ENCODE results near the gene LGALS3BP. TPM values are rescaled to one million over a fixed set of nuclear protein-coding genes. Genes with fewer than 3 reads are reported as not detected.

LGALS3BP gene
- total RNA-seq, 1 experiment from 2014 or later = 69.8 TPM

- H2BK12ac ChIP-seq (ENCODE audit: insufficient read length, low read depth, low read length) = no peak overlapping the region
- Mint-ChIP-seq H3K4me1 (peaks cover 15 to 39% of the 10 kb centered on the region in 2 experiments), H3K4me3 (no peak overlapping the region), H3K9me3 (no peaks in the 10 kb centered on the region), H3K27me3 (ENCODE audit: low read depth) (peaks cover 5% of the 10 kb centered on the region), H3K27ac (no peak overlapping the region), H3K36me3 (ENCODE audit: insufficient read depth in 1 of 3, low read depth in 3 of 3) (peaks cover 0 to 1% (median 0%) of the 10 kb centered on the region in 3 experiments; a peak in 1 of 7 replicates)
- no peak overlapping the region for H3K18ac ChIP-seq (ENCODE audit: insufficient read length, low read depth, low read length)
- no peak for DNase-seq
- no peak overlapping the region for H3K23ac ChIP-seq (ENCODE audit: insufficient read length, low read depth, low read length)
- H2BK120ac ChIP-seq (ENCODE audit: low read depth, low read length, poor library complexity, severe bottlenecking) = no peak overlapping the region
- no peak overlapping the region for H2BK5ac ChIP-seq (ENCODE audit: insufficient read length, low read length)
- no peak overlapping the region for H4K5ac ChIP-seq (ENCODE audit: insufficient read length, low read depth, low read length)
- no peak overlapping the region for H3K27ac ChIP-seq (ENCODE audit: insufficient read length, low read depth, low read length)
- H3K4me2 ChIP-seq (ENCODE audit: insufficient read depth, insufficient read length, low read length) = no peak overlapping the region
- H3K79me2 ChIP-seq (ENCODE audit: insufficient read depth, low read length) = no peaks in the 10 kb centered on the region; the same call in 1 of the 2 replicates
- H3K27me3 ChIP-seq (ENCODE audit: insufficient read depth, low read length) = no peaks in the 10 kb centered on the region
- H3K23me2 ChIP-seq (ENCODE audit: insufficient read length, low read depth, low read length, poor library complexity, severe bottlenecking) = peaks cover 10% of the 10 kb centered on the region
- H2BK20ac ChIP-seq (ENCODE audit: low read depth, low read length, poor library complexity, severe bottlenecking) = no peak overlapping the region
- no peak overlapping the region for H4K91ac ChIP-seq (ENCODE audit: insufficient read length, low read depth, low read length)
- H3K4me1 ChIP-seq (ENCODE audit: insufficient read depth, low read length) = peaks cover 3% of the 10 kb centered on the region; the same call in 1 of the 2 replicates
- no CpG with 5 or more reads among the region's 8 CpGs for WGBS (ENCODE audit: extremely low coverage, insufficient read length, low lambda C conversion rate)
- no peak overlapping the region for H3K4ac ChIP-seq (ENCODE audit: low read depth, low read length)
- no peak overlapping the region for H3K9ac ChIP-seq (ENCODE audit: extremely low read depth, insufficient read length, low read length)
- TF ChIP-seq CTCF (conservative IDR thresholded peaks at IDR 0.05) = no peak
- H2BK15ac ChIP-seq (ENCODE audit: low read depth, low read length) = no peak overlapping the region
- H3K56ac ChIP-seq (ENCODE audit: insufficient read length, low read depth, low read length) = no peak overlapping the region
- H4K20me1 ChIP-seq (ENCODE audit: control insufficient read depth, insufficient read depth, insufficient read length) = no peaks in the 10 kb centered on the region
- H3K79me1 ChIP-seq (ENCODE audit: insufficient read depth, low read depth, low read length, poor library complexity, severe bottlenecking) = peaks cover 4% of the 10 kb centered on the region
- H4K8ac ChIP-seq (replicated peaks; ENCODE audit: insufficient read length, low read depth, low read length) = no peak overlapping the region
- H3K9me3 ChIP-seq (ENCODE audit: control insufficient read depth, low read depth, low read length) = no peaks in the 10 kb centered on the region
- no peak overlapping the region for H3K14ac ChIP-seq (ENCODE audit: insufficient read depth, low read length)
- H3T11ph ChIP-seq (ENCODE audit: low read length) = no peak overlapping the region
- no peak overlapping the region for H2AK5ac ChIP-seq (ENCODE audit: insufficient read length, low read length)
- no peak overlapping the region for H2AFZ ChIP-seq (ENCODE audit: low read length)
Observed at GRCh38 chr17:78921437-78921971, 58.2 kb downstream of the LGALS3BP start.

Other genes starting within 250 kb of the LGALS3BP start
- gene CYTH1, start 197.7 kb downstream of the LGALS3BP start, total RNA-seq (2021) = 9.7 and 11.2 TPM in 2 replicates
- 101 and 106 TPM in 2 replicates for gene USP36, start 139.1 kb downstream of the LGALS3BP start, total RNA-seq (2021)
- gene CEP295NL, start 76.7 kb downstream of the LGALS3BP start, total RNA-seq (2021) = 0.42 and 0.66 TPM in 2 replicates
- 29.0 and 30.3 TPM in 2 replicates for gene TIMP2, start 54.5 kb downstream of the LGALS3BP start, total RNA-seq (2021)
- 32.4 and 33.0 TPM in 2 replicates for gene CANT1, start 29.8 kb upstream of the LGALS3BP start, total RNA-seq (2021)
- gene C1QTNF1, start 44.2 kb upstream of the LGALS3BP start, total RNA-seq (2021) = 0.55 and 0.96 TPM in 2 replicates
- gene ENGASE, start 94.9 kb upstream of the LGALS3BP start, total RNA-seq (2021) = 20.6 and 21.1 TPM in 2 replicates